ENCODE measurements around the gene PCDHGC5. TPM values are rescaled to one million over a fixed set of nuclear protein-coding genes. Genes with fewer than 3 reads are reported as not detected.

The PCDHGC5 gene
- total RNA-seq, 1 donor from 2014 or later: 2.1 TPM

GRCh38 chr5:141517312-141517711 lies 28.4 kb downstream of the PCDHGC5 start:
- peak overlapping the region; percentile 96 for H3K27ac ChIP-seq (ENCODE audit: low read depth, low read length)
- no peaks in the 10 kb centered on the region for H3K27me3 ChIP-seq (ENCODE audit: control insufficient read depth in 3 of 3, insufficient read depth in 3 of 3, low read length in 3 of 3)
- peaks cover 93 to 97% (median 96%) of the 10 kb centered on the region in 3 donors for H3K4me1 ChIP-seq (ENCODE audit: control insufficient read depth in 3 of 3, insufficient read depth in 3 of 3, low read length in 3 of 3)
- no peak overlapping the region for H3K4me3 ChIP-seq (ENCODE audit: low read length in 3 of 3)
- H3K9ac ChIP-seq (ENCODE audit: low read depth in 1 of 3, low read length in 3 of 3): no peak overlapping the region
- no peaks in the 10 kb centered on the region for H3K9me3 ChIP-seq (ENCODE audit: control insufficient read depth in 3 of 3, low read length in 3 of 3)
- H3K36me3 ChIP-seq (ENCODE audit: control insufficient read depth in 3 of 3, insufficient read depth in 3 of 3, low read length in 3 of 3): peaks cover 9 to 20% (median 14%) of the 10 kb centered on the region in 3 donors

- no peaks in the 10 kb centered on the region for H3K27me3 ChIP-seq (ENCODE audit: control insufficient read depth in 3 of 3, insufficient read depth in 3 of 3, low read length in 3 of 3)
- peaks cover 9 to 24% (median 16%) of the 10 kb centered on the region in 3 donors for H3K36me3 ChIP-seq (ENCODE audit: control insufficient read depth in 3 of 3, insufficient read depth in 3 of 3, low read length in 3 of 3)
- no peaks in the 10 kb centered on the region for H3K9me3 ChIP-seq (ENCODE audit: control insufficient read depth in 3 of 3, low read length in 3 of 3)
- H3K4me3 ChIP-seq (ENCODE audit: low read length in 3 of 3): no peak overlapping the region
- H3K9ac ChIP-seq (ENCODE audit: low read depth in 1 of 3, low read length in 3 of 3): peak overlapping the region in 1 of 3 donors; percentile 15
- H3K27ac ChIP-seq (ENCODE audit: low read depth, low read length): peak overlapping the region; percentile 96
- peaks cover 93 to 97% (median 96%) of the 10 kb centered on the region in 3 donors for H3K4me1 ChIP-seq (ENCODE audit: control insufficient read depth in 3 of 3, insufficient read depth in 3 of 3, low read length in 3 of 3)
These were observed 29.2 kb downstream of the PCDHGC5 start for GRCh38 chr5:141517880-141518617.

- H3K9ac ChIP-seq (ENCODE audit: low read depth in 1 of 3, low read length in 3 of 3): no peak overlapping the region
- no peaks in the 10 kb centered on the region for H3K27me3 ChIP-seq (ENCODE audit: control insufficient read depth in 3 of 3, insufficient read depth in 3 of 3, low read length in 3 of 3)
- H3K4me3 ChIP-seq (ENCODE audit: low read length in 3 of 3): no peak overlapping the region
- H3K9me3 ChIP-seq (ENCODE audit: control insufficient read depth in 3 of 3, low read length in 3 of 3): no peaks in the 10 kb centered on the region
- peaks cover 9 to 29% (median 21%) of the 10 kb centered on the region in 3 donors for H3K36me3 ChIP-seq (ENCODE audit: control insufficient read depth in 3 of 3, insufficient read depth in 3 of 3, low read length in 3 of 3)
- H3K27ac ChIP-seq (ENCODE audit: low read depth, low read length): peak overlapping the region; percentile 96
- peaks cover 89 to 95% (median 94%) of the 10 kb centered on the region in 3 donors for H3K4me1 ChIP-seq (ENCODE audit: control insufficient read depth in 3 of 3, insufficient read depth in 3 of 3, low read length in 3 of 3)
These were observed 29.7 kb downstream of the PCDHGC5 start for GRCh38 chr5:141518618-141519015.

GRCh38 chr5:141519605-141520565 lies 31.0 kb downstream of the PCDHGC5 start:
- Histone ChIP-seq H3K4me1 (ENCODE audit: control insufficient read depth in 3 of 3, insufficient read depth in 3 of 3, low read length in 3 of 3) (peaks cover 89 to 95% (median 94%) of the 10 kb centered on the region in 3 donors), H3K36me3 (ENCODE audit: control insufficient read depth in 3 of 3, insufficient read depth in 3 of 3, low read length in 3 of 3) (peaks cover 13 to 38% (median 27%) of the 10 kb centered on the region in 3 donors), H3K9me3 (ENCODE audit: control insufficient read depth in 3 of 3, low read length in 3 of 3) (no peaks in the 10 kb centered on the region), H3K4me3 (ENCODE audit: low read length in 3 of 3) (no peak overlapping the region), H3K9ac (ENCODE audit: low read depth in 1 of 3, low read length in 3 of 3) (no peak overlapping the region), H3K27me3 (ENCODE audit: control insufficient read depth in 3 of 3, insufficient read depth in 3 of 3, low read length in 3 of 3) (no peaks in the 10 kb centered on the region), H3K27ac (ENCODE audit: low read depth, low read length) (peak overlapping the region; percentile 96)

GRCh38 chr5:141521244-141521781 lies 32.4 kb downstream of the PCDHGC5 start:
- Histone ChIP-seq H3K36me3 (ENCODE audit: control insufficient read depth in 3 of 3, insufficient read depth in 3 of 3, low read length in 3 of 3) (peaks cover 17 to 42% (median 28%) of the 10 kb centered on the region in 3 donors), H3K9me3 (ENCODE audit: control insufficient read depth in 3 of 3, low read length in 3 of 3) (no peaks in the 10 kb centered on the region), H3K27me3 (ENCODE audit: control insufficient read depth in 3 of 3, insufficient read depth in 3 of 3, low read length in 3 of 3) (no peaks in the 10 kb centered on the region), H3K4me1 (ENCODE audit: control insufficient read depth in 3 of 3, insufficient read depth in 3 of 3, low read length in 3 of 3) (peaks cover 81 to 87% (median 85%) of the 10 kb centered on the region in 3 donors), H3K27ac (ENCODE audit: low read depth, low read length) (peak overlapping the region; percentile 96), H3K9ac (ENCODE audit: low read depth in 1 of 3, low read length in 3 of 3) (peak overlapping the region; percentile 33 to 66 (median 37)), H3K4me3 (ENCODE audit: low read length in 3 of 3) (peak overlapping the region in 2 of 3 donors; percentile 23 to 26)

- Histone ChIP-seq H3K9ac (ENCODE audit: low read depth in 1 of 3, low read length in 3 of 3) (peak overlapping the region; percentile 33 to 66 (median 34)), H3K27ac (ENCODE audit: low read depth, low read length) (peak overlapping the region; percentile 96), H3K9me3 (ENCODE audit: control insufficient read depth in 3 of 3, low read length in 3 of 3) (no peaks in the 10 kb centered on the region), H3K36me3 (ENCODE audit: control insufficient read depth in 3 of 3, insufficient read depth in 3 of 3, low read length in 3 of 3) (peaks cover 16 to 42% (median 33%) of the 10 kb centered on the region in 3 donors), H3K4me3 (ENCODE audit: low read length in 3 of 3) (no peak overlapping the region), H3K27me3 (ENCODE audit: control insufficient read depth in 3 of 3, insufficient read depth in 3 of 3, low read length in 3 of 3) (no peaks in the 10 kb centered on the region), H3K4me1 (ENCODE audit: control insufficient read depth in 3 of 3, insufficient read depth in 3 of 3, low read length in 3 of 3) (peaks cover 71 to 77% (median 75%) of the 10 kb centered on the region in 3 donors)
These were observed 33.4 kb downstream of the PCDHGC5 start for GRCh38 chr5:141522301-141522700.

GRCh38 chr5:141523991-141524390 lies 35.1 kb downstream of the PCDHGC5 start:
- H3K4me1 ChIP-seq (ENCODE audit: control insufficient read depth in 3 of 3, insufficient read depth in 3 of 3, low read length in 3 of 3): peaks cover 68 to 71% (median 71%) of the 10 kb centered on the region in 3 donors
- peak overlapping the region; percentile 59 for H3K27ac ChIP-seq (ENCODE audit: low read depth, low read length)
- H3K36me3 ChIP-seq (ENCODE audit: control insufficient read depth in 3 of 3, insufficient read depth in 3 of 3, low read length in 3 of 3): peaks cover 21 to 47% (median 45%) of the 10 kb centered on the region in 3 donors
- H3K27me3 ChIP-seq (ENCODE audit: control insufficient read depth in 3 of 3, insufficient read depth in 3 of 3, low read length in 3 of 3): no peaks in the 10 kb centered on the region
- H3K4me3 ChIP-seq (ENCODE audit: low read length in 3 of 3): peak overlapping the region in 1 of 3 donors; percentile 31
- H3K9me3 ChIP-seq (ENCODE audit: control insufficient read depth in 3 of 3, low read length in 3 of 3): no peaks in the 10 kb centered on the region
- H3K9ac ChIP-seq (ENCODE audit: low read depth in 1 of 3, low read length in 3 of 3): peak overlapping the region in 2 of 3 donors; percentile 1 to 30

GRCh38 chr5:141524604-141525597 lies 36.0 kb downstream of the PCDHGC5 start:
- Histone ChIP-seq H3K9ac (ENCODE audit: low read depth in 1 of 3, low read length in 3 of 3) (peak overlapping the region in 2 of 3 donors; percentile 1 to 16), H3K4me3 (ENCODE audit: low read length in 3 of 3) (peak overlapping the region in 1 of 3 donors; percentile 12), H3K27me3 (ENCODE audit: control insufficient read depth in 3 of 3, insufficient read depth in 3 of 3, low read length in 3 of 3) (no peaks in the 10 kb centered on the region), H3K9me3 (ENCODE audit: control insufficient read depth in 3 of 3, low read length in 3 of 3) (no peaks in the 10 kb centered on the region), H3K27ac (ENCODE audit: low read depth, low read length) (peak overlapping the region; percentile 59), H3K36me3 (ENCODE audit: control insufficient read depth in 3 of 3, insufficient read depth in 3 of 3, low read length in 3 of 3) (peaks cover 24 to 48% (median 39%) of the 10 kb centered on the region in 3 donors), H3K4me1 (ENCODE audit: control insufficient read depth in 3 of 3, insufficient read depth in 3 of 3, low read length in 3 of 3) (peaks cover 68 to 71% (median 71%) of the 10 kb centered on the region in 3 donors)
